Measurements from ENCODE around the gene DTHD1. TPM values are rescaled to one million over a fixed set of nuclear protein-coding genes. Genes with fewer than 3 reads are reported as not detected.

Gene DTHD1
- total and polyA plus RNA-seq, 2 donors (not counting 1 experiment from before 2014, with no cell fraction given): not detected

DNA sequence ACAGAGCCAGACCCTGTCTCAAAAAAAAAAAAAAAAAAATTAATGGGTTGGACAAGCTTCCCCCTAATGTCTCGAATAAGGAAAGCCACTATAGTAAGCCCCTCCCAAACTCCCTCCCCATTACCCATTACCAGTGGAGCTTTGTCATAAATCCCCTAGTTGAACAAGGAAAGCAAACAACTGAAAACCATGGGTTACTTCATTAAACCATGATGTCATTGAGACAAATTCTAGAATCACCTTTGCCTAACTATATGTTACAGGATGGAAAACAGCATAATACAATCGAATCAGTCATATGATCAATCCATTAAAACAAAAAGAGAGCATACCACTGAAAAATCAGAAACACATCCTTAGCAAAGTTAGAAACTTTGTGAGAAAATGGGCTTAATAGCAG is 45.3 kb upstream of the DTHD1 start:
- Histone ChIP-seq H3K27ac (ENCODE audit: insufficient read depth, low read length) (no peak overlapping the region), H3K79me2 (ENCODE audit: control insufficient read depth, insufficient read depth, low read length) (no peaks in the 10 kb centered on the region), H3K9ac (ENCODE audit: insufficient read depth, low read length) (no peak overlapping the region), H3K9me3 (ENCODE audit: control insufficient read depth, insufficient read depth, low read depth, low read length) (no peaks in the 10 kb centered on the region), H3K4me2 (ENCODE audit: extremely low read depth, insufficient read depth, low read length) (no peak overlapping the region), H3K36me3 (ENCODE audit: control insufficient read depth, insufficient read depth, low read length) (no peaks in the 10 kb centered on the region), H3K4me3 (replicated peaks in 1 of 4; ENCODE audit: control extremely low read depth in 1 of 4, insufficient read depth in 1 of 4, low read depth in 3 of 4, low read length in 4 of 4) (no peak overlapping the region), H3K4me1 (ENCODE audit: control insufficient read depth, extremely low read depth, insufficient read depth, low read length) (no peaks in the 10 kb centered on the region), H2AFZ (ENCODE audit: low read length) (no peak overlapping the region), H4K20me1 (ENCODE audit: control insufficient read depth, extremely low read depth, insufficient read depth, low read length) (no peaks in the 10 kb centered on the region), H3K27me3 (ENCODE audit: control insufficient read depth, insufficient read depth, low read length) (no peaks in the 10 kb centered on the region)
- DNase-seq (ENCODE audit: low read depth in 2 of 2): no peak
- no peak for TF ChIP-seq EZH2 (IDR thresholded peaks at IDR 0.05; ENCODE audit: low read length, missing control alignments)
- TF ChIP-seq, protein P1, sequence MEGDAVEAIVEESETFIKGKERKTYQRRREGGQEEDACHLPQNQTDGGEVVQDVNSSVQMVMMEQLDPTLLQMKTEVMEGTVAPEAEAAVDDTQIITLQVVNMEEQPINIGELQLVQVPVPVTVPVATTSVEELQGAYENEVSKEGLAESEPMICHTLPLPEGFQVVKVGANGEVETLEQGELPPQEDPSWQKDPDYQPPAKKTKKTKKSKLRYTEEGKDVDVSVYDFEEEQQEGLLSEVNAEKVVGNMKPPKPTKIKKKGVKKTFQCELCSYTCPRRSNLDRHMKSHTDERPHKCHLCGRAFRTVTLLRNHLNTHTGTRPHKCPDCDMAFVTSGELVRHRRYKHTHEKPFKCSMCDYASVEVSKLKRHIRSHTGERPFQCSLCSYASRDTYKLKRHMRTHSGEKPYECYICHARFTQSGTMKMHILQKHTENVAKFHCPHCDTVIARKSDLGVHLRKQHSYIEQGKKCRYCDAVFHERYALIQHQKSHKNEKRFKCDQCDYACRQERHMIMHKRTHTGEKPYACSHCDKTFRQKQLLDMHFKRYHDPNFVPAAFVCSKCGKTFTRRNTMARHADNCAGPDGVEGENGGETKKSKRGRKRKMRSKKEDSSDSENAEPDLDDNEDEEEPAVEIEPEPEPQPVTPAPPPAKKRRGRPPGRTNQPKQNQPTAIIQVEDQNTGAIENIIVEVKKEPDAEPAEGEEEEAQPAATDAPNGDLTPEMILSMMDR (conservative IDR thresholded peaks at IDR 0.05 in 1 of 2, IDR thresholded peaks at IDR 0.05 in 1 of 2; ENCODE audit: low read depth in 1 of 2, low read length in 2 of 2): no peak

DNA sequence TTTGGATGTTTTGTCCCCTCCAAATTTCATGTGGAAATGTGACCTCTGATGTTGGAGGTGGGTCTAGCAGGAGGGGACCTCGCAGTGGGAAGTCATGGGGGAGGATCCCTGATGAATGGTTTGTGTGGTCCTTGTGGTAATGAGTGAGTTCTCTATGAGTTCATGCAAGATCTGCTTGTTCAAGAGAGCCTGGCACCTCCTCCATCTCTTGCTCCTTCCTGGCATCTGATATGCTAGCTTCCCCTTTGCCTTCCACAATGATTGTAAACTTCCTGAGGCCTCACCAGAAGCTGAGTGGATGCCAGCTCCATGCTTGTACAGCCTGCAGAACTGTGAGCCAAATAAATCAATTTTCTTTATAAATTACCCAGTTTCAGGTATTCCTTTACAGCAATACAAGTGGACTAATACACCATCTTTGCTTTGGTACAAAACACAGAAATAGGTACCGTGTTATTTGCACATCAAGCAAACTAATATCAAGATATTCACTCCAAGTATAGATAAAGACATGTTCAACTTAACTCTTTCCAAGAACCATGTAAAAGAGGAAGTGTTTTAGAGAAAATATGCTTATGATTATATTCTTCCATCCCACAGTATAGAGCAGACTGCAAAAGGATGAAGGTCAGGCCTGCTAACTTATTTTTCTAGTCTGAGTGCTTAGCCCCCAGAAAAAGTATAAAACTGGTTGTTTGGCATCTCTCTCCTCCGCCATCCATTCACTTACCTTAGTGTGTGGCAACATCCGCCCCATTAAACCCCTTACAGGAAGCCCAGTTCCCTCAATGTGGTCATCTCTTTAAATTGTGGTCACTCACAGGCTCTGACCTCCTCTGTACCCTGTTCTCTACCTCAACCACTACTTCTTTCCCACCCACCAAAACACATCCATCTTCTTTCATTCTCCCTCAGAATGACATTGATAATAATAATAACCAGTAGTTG is 43.8 kb upstream of the DTHD1 start:
- TF ChIP-seq EZH2 (IDR thresholded peaks at IDR 0.05; ENCODE audit: low read length, missing control alignments): no peak
- TF ChIP-seq, protein P1 (conservative IDR thresholded peaks at IDR 0.05 in 1 of 2, IDR thresholded peaks at IDR 0.05 in 1 of 2; ENCODE audit: low read depth in 1 of 2, low read length in 2 of 2): no peak

DNA sequence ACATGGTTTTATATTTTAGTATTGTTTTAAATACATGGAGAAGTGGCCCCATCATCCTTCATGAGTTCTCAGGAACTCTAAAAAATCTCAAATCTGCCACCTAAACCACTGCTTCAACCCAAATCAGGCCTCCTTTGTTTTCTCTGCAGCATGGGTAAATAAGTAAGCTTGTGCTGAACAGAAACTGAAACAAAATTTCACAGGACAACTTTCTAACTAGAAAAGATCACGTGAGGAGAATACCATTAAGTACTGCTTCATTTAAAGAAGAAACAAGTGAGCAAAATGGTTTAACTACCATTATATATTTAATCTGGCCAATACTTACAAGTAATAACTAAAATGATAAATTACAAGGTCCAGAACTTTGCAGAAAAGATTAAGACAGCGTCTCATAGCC is 39.6 kb upstream of the DTHD1 start:
- H3K79me2 ChIP-seq (ENCODE audit: control insufficient read depth, insufficient read depth, low read length): no peaks in the 10 kb centered on the region

More for the DNA sequence above, 43.8 kb upstream of the DTHD1 start:
- no peaks in the 10 kb centered on the region for H4K20me1 ChIP-seq (ENCODE audit: control insufficient read depth, extremely low read depth, insufficient read depth, low read length)
- no peaks in the 10 kb centered on the region for H3K27me3 ChIP-seq (ENCODE audit: control insufficient read depth, insufficient read depth, low read length)
- no peak for DNase-seq (ENCODE audit: low read depth in 2 of 2)
- H2AFZ ChIP-seq (ENCODE audit: low read length): no peak overlapping the region
- H3K4me2 ChIP-seq (ENCODE audit: extremely low read depth, insufficient read depth, low read length): no peak overlapping the region
- no peak overlapping the region for H3K9ac ChIP-seq (ENCODE audit: insufficient read depth, low read length)
- H3K9me3 ChIP-seq (ENCODE audit: control insufficient read depth, insufficient read depth, low read depth, low read length): no peaks in the 10 kb centered on the region
- H3K27ac ChIP-seq (ENCODE audit: insufficient read depth, low read length): no peak overlapping the region
- H3K4me1 ChIP-seq (ENCODE audit: control insufficient read depth, extremely low read depth, insufficient read depth, low read length): no peaks in the 10 kb centered on the region
- H3K79me2 ChIP-seq (ENCODE audit: control insufficient read depth, insufficient read depth, low read length): no peaks in the 10 kb centered on the region
- no peaks in the 10 kb centered on the region for H3K36me3 ChIP-seq (ENCODE audit: control insufficient read depth, insufficient read depth, low read length)
- H3K4me3 ChIP-seq (replicated peaks in 1 of 4; ENCODE audit: control extremely low read depth in 1 of 4, insufficient read depth in 1 of 4, low read depth in 3 of 4, low read length in 4 of 4): no peak overlapping the region

More for the DNA sequence above, 39.6 kb upstream of the DTHD1 start:
- H3K27me3 ChIP-seq (ENCODE audit: control insufficient read depth, insufficient read depth, low read length): no peaks in the 10 kb centered on the region
- H3K36me3 ChIP-seq (ENCODE audit: control insufficient read depth, insufficient read depth, low read length): no peaks in the 10 kb centered on the region
- H3K4me1 ChIP-seq (ENCODE audit: control insufficient read depth, extremely low read depth, insufficient read depth, low read length): no peaks in the 10 kb centered on the region
- DNase-seq (ENCODE audit: low read depth in 2 of 2): peak in 1 of 2 donors; percentile 1
- H4K20me1 ChIP-seq (ENCODE audit: control insufficient read depth, extremely low read depth, insufficient read depth, low read length): no peaks in the 10 kb centered on the region
- no peak overlapping the region for H2AFZ ChIP-seq (ENCODE audit: low read length)
- no peak overlapping the region for H3K9ac ChIP-seq (ENCODE audit: insufficient read depth, low read length)
- H3K4me2 ChIP-seq (ENCODE audit: extremely low read depth, insufficient read depth, low read length): no peak overlapping the region
- no peaks in the 10 kb centered on the region for H3K9me3 ChIP-seq (ENCODE audit: control insufficient read depth, insufficient read depth, low read depth, low read length)
- TF ChIP-seq EZH2 (IDR thresholded peaks at IDR 0.05; ENCODE audit: low read length, missing control alignments): no peak
- TF ChIP-seq, protein P1 (conservative IDR thresholded peaks at IDR 0.05 in 1 of 2, IDR thresholded peaks at IDR 0.05 in 1 of 2; ENCODE audit: low read depth in 1 of 2, low read length in 2 of 2): no peak
- no peak overlapping the region for H3K4me3 ChIP-seq (replicated peaks in 1 of 4; ENCODE audit: control extremely low read depth in 1 of 4, insufficient read depth in 1 of 4, low read depth in 3 of 4, low read length in 4 of 4)
- H3K27ac ChIP-seq (ENCODE audit: insufficient read depth, low read length): no peak overlapping the region

Data from fibroblast of lung (primary cell).